Chondrocyte (in vitro differentiated cells): ENCODE measurements around the gene HSPB1. TPM values are rescaled to one million over a fixed set of nuclear protein-coding genes. Genes with fewer than 3 reads are reported as not detected.

Source experiments
- DNase-seq: peaks from one replicate; pipeline ENCODE4 v3.0.0; 2021; ENCODE audit warnings: mixed read lengths, low spot score
- H3K27ac Mint-ChIP-seq: one replicate; pipeline ENCODE4 v1.8.0; 2021; ENCODE audit warnings: mild to moderate bottlenecking, moderate library complexity, mixed read lengths; ENCODE audit not compliant: unreplicated experiment
- H3K27me3 Mint-ChIP-seq: 2 replicates; pipeline ENCODE4 v1.8.0; 2021; ENCODE audit warnings: low read depth, mixed read lengths
- H3K36me3 Mint-ChIP-seq: 2 replicates; pipeline ENCODE4 v1.8.0; 2021; ENCODE audit warnings: low read depth, mixed read lengths
- H3K4me1 Mint-ChIP-seq: 2 replicates; pipeline ENCODE4 v1.8.0; 2021; ENCODE audit warnings: low read depth, mild to moderate bottlenecking, mixed read lengths
- H3K4me3 Mint-ChIP-seq: one replicate; pipeline ENCODE4 v1.8.0; 2021; ENCODE audit warnings: mild to moderate bottlenecking, moderate library complexity, mixed read lengths; ENCODE audit not compliant: unreplicated experiment
- H3K9me3 Mint-ChIP-seq: 2 replicates; pipeline ENCODE4 v1.8.0; 2021; ENCODE audit warnings: low read depth, mixed read lengths
- CTCF ChIP-seq: fragments of 200-600 bp; sonication (generic); IDR thresholded peaks from 2 replicates; pipeline ENCODE4 v1.5.0; 2021; ENCODE audit warnings: antibody characterized with exemption, mild to moderate bottlenecking, moderate library complexity
- total RNA-seq: library from RNA; stranded (reverse); gene quantifications from 3 replicates; pipeline ENCODE4 v1.2.1, GENCODE V29; 2021

The HSPB1 gene
- total RNA-seq, 1 donor from 2014 or later, result 1,322 TPM

- peaks cover 67% of the 10 kb centered on the region for H3K4me1 Mint-ChIP-seq
- peak; percentile 27 for DNase-seq
- peak overlapping the region; percentile 88 for H3K27ac Mint-ChIP-seq
- peaks cover 25% of the 10 kb centered on the region for H3K36me3 Mint-ChIP-seq
- no peak for TF ChIP-seq CTCF
- H3K9me3 Mint-ChIP-seq, result no peaks in the 10 kb centered on the region
- H3K27me3 Mint-ChIP-seq, result no peaks in the 10 kb centered on the region
- H3K4me3 Mint-ChIP-seq, result no peak overlapping the region
Measured at GRCh38 chr7:76352193-76352592, 49.7 kb downstream of the HSPB1 start.

- TF ChIP-seq CTCF, result no peak
- Mint-ChIP-seq H3K4me3 (no peak overlapping the region), H3K27ac (no peak overlapping the region), H3K4me1 (peaks cover 63% of the 10 kb centered on the region), H3K27me3 (no peaks in the 10 kb centered on the region), H3K9me3 (no peaks in the 10 kb centered on the region), H3K36me3 (peaks cover 21% of the 10 kb centered on the region)
- DNase-seq, result peak; percentile 27
Measured at GRCh38 chr7:76353744-76354143, 51.3 kb downstream of the HSPB1 start.

Other genes starting within 250 kb of the HSPB1 start
- 1.4 to 2.6 TPM (median 1.7 TPM) in 3 replicates for gene SRRM3, start 100.8 kb upstream of the HSPB1 start, total RNA-seq
- gene YWHAG, start 56.3 kb downstream of the HSPB1 start, total RNA-seq, result 195 to 208 TPM (median 205 TPM) in 3 replicates
- 0.97 to 1.2 TPM (median 1.1 TPM) in 3 replicates for gene SSC4D, start 107.0 kb downstream of the HSPB1 start, total RNA-seq
- gene ZP3, start 122.3 kb downstream of the HSPB1 start, total RNA-seq, result not detected in 3 replicates
- gene DTX2, start 159.0 kb downstream of the HSPB1 start, total RNA-seq, result 10.8 to 12.8 TPM (median 11.5 TPM) in 3 replicates
- gene UPK3B, start 207.9 kb downstream of the HSPB1 start, total RNA-seq, result 0.46 to 1.4 TPM (median 0.62 TPM) in 3 replicates
- 0.36 TPM in 1 of 3 replicates, not detected in the others for gene SPDYE16, start 240.6 kb downstream of the HSPB1 start, total RNA-seq